Measurements from ENCODE around the gene GRAMD4. TPM values are rescaled to one million over a fixed set of nuclear protein-coding genes. Genes with fewer than 3 reads are reported as not detected.

GRAMD4 gene
- total RNA-seq, 2 experiments from 2014 or later = 46.9 to 52.4 TPM

DNA sequence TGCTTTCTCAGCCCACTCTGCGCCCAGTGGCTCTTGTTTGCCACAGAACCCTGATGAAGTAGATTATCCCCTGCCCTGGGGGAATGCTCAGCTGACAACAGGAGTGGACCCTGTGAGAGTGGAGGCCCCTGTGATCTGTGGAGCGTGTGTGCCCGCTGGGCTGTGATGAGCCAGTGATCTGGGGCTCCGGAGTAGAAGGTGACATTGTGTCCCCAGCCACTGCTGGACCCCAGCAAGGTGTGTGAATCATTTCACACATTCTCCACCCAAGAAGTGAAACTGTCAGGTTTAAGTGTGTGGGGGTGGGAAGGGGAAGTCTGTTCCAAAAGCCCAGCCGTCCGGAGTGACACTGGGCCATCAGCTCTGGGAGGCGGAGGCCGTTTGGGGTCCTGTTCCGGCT lies 33.1 kb upstream of the GRAMD4 start:
- no TSS peak for BruUV-seq (replicated peaks)
- ChIA-PET CTCF (ENCODE audit: unreplicated experiment) (no interaction called here), POLR2A (no interaction called here)
- H3K79me2 ChIP-seq (ENCODE audit: insufficient read depth, low read depth, low read length) = peaks cover 22% of the 10 kb centered on the region
- peak overlapping the region; percentile 72 for H3K4me3 ChIP-seq (ENCODE audit: low read depth, low read length, poor library complexity, severe bottlenecking)
- intact Hi-C loops (cut with micrococcal nuclease; ENCODE audit: unreplicated experiment) = loop anchor here (1.0 kb wide), 1 partner anchor 24 kb away; no protein-coding TSS in a partner anchor
- H3K9me2 ChIP-seq (ENCODE audit: insufficient read depth, low read length) = no peaks in the 10 kb centered on the region
- H3K4me2 ChIP-seq (ENCODE audit: low read length) = peak overlapping the region; percentile 93
- peak; percentile 55 for DNase-seq (ENCODE audit: low spot score)
- peaks cover 70% of the 10 kb centered on the region for H3K4me1 ChIP-seq (ENCODE audit: insufficient read depth, low read length, poor library complexity, severe bottlenecking)
- H3K36me3 ChIP-seq (ENCODE audit: insufficient read depth, low read length) = no peaks in the 10 kb centered on the region
- peak overlapping the region; percentile 83 for H3K27ac ChIP-seq (ENCODE audit: low read depth, low read length, poor library complexity, severe bottlenecking)
- no peaks in the 10 kb centered on the region for H3K9me3 ChIP-seq (ENCODE audit: low read length)
- H4K20me1 ChIP-seq (ENCODE audit: insufficient read depth, low read length) = no peaks in the 10 kb centered on the region
- H2AFZ ChIP-seq (ENCODE audit: low read length) = no peak overlapping the region
- TF ChIP-seq, protein P1, sequence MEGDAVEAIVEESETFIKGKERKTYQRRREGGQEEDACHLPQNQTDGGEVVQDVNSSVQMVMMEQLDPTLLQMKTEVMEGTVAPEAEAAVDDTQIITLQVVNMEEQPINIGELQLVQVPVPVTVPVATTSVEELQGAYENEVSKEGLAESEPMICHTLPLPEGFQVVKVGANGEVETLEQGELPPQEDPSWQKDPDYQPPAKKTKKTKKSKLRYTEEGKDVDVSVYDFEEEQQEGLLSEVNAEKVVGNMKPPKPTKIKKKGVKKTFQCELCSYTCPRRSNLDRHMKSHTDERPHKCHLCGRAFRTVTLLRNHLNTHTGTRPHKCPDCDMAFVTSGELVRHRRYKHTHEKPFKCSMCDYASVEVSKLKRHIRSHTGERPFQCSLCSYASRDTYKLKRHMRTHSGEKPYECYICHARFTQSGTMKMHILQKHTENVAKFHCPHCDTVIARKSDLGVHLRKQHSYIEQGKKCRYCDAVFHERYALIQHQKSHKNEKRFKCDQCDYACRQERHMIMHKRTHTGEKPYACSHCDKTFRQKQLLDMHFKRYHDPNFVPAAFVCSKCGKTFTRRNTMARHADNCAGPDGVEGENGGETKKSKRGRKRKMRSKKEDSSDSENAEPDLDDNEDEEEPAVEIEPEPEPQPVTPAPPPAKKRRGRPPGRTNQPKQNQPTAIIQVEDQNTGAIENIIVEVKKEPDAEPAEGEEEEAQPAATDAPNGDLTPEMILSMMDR (conservative IDR thresholded peaks at IDR 0.05; ENCODE audit: low read length) = no peak
- TF ChIP-seq EZH2phosphoT487 (IDR thresholded peaks at IDR 0.05; ENCODE audit: borderline replicate concordance, low read depth, low read length) = no peak

DNA sequence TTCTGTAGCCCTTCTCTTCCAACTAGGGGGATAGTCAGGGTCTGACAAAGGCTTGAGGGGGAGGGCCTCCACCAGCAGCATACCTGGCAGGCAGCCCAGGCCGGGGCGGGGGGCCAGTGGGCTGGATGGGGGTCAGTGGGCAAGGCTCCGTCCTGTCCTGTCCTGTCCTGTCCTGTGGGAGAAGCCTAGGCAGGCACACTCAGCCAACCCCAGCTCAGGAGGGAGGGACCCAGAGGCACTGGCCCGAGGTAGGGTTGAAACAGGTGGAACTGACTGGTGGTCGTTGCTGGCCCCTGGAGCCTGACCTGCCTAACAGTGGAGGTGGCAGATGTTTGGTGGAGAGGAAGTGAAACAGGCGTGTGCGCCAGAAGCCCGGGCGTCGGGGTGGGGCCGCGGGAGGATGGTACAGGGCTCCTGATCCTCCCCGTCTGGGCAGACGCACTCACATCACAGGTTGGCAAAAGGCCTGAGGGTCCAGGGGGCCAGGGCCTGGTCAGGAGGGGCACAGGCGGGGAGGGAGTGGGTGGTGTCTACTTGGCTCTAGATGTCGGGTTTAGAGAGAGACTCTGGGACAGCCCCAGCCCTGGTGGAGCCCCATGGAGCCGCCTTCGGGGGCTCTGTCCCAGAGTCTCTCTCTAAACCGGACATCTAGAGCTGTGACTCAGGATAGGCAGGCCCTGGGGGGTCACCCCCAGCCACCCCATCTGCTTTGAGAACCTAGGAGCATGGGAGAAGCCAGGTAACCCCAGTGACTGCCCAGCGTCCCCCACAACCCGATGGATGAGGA lies 32.5 kb upstream of the GRAMD4 start:
- TF ChIP-seq, protein P1 (conservative IDR thresholded peaks at IDR 0.05; ENCODE audit: low read length) = no peak
- TF ChIP-seq EZH2phosphoT487 (IDR thresholded peaks at IDR 0.05; ENCODE audit: borderline replicate concordance, low read depth, low read length) = no peak
- Histone ChIP-seq H3K9me2 (ENCODE audit: insufficient read depth, low read length) (no peaks in the 10 kb centered on the region), H3K9me3 (ENCODE audit: low read length) (no peaks in the 10 kb centered on the region), H3K4me1 (ENCODE audit: insufficient read depth, low read length, poor library complexity, severe bottlenecking) (peaks cover 70% of the 10 kb centered on the region), H3K4me2 (ENCODE audit: low read length) (peak overlapping the region; percentile 93), H2AFZ (ENCODE audit: low read length) (peak overlapping the region; percentile 13; the same call in 1 of the 2 replicates), H3K27ac (ENCODE audit: low read depth, low read length, poor library complexity, severe bottlenecking) (peak overlapping the region; percentile 83), H3K36me3 (ENCODE audit: insufficient read depth, low read length) (no peaks in the 10 kb centered on the region), H3K4me3 (ENCODE audit: low read depth, low read length, poor library complexity, severe bottlenecking) (peak overlapping the region; percentile 72), H3K79me2 (ENCODE audit: insufficient read depth, low read depth, low read length) (peaks cover 22% of the 10 kb centered on the region), H4K20me1 (ENCODE audit: insufficient read depth, low read length) (no peaks in the 10 kb centered on the region)
- peak; percentile 92 for DNase-seq (ENCODE audit: low spot score)
- no TSS peak for BruUV-seq (replicated peaks)
- CTCF ChIA-PET (ENCODE audit: unreplicated experiment) = no interaction called here
- POLR2A ChIA-PET = interaction anchor here (1.0 to 1.7 kb wide), 4 partner anchors 10 to 98 kb away, joined by 3 to 6 read pairs (median 5); no protein-coding TSS in a partner anchor
- intact Hi-C loops (cut with micrococcal nuclease; ENCODE audit: unreplicated experiment) = loop anchor here (1.0 kb wide), 1 partner anchor 24 kb away; no protein-coding TSS in a partner anchor
